ENCODE results near the gene NOL9.
A peak's percentile ranks its signal among the peaks of the same experiment; 100 is the strongest.

NOL9 gene

GRCh38 chr1:6486433-6487011, 67.8 kb downstream of the NOL9 start:
- DNase-seq: peak; percentile 90

- peak; percentile 52 for DNase-seq
Observed at GRCh38 chr1:6485168-6486101, 68.9 kb downstream of the NOL9 start.

GRCh38 chr1:6484826-6485167, 69.5 kb downstream of the NOL9 start:
- no peak for DNase-seq

GRCh38 chr1:6483761-6484117, 70.6 kb downstream of the NOL9 start:
- no peak for DNase-seq

GRCh38 chr1:6483017-6483760, 71.1 kb downstream of the NOL9 start:
- DNase-seq: no peak

GRCh38 chr1:6481820-6482219, 72.5 kb downstream of the NOL9 start:
- no peak for DNase-seq

- DNase-seq: no peak
Observed at GRCh38 chr1:6477039-6477820, 77.1 kb downstream of the NOL9 start.

- DNase-seq: no peak
Observed at GRCh38 chr1:6476483-6476882, 77.8 kb downstream of the NOL9 start.

GRCh38 chr1:6475381-6476133, 78.8 kb downstream of the NOL9 start:
- DNase-seq: peak; percentile 72

- no peak for DNase-seq
Observed at GRCh38 chr1:6474815-6475282, 79.5 kb downstream of the NOL9 start.

GRCh38 chr1:6473974-6474814, 80.1 kb downstream of the NOL9 start:
- DNase-seq: no peak

GRCh38 chr1:6473156-6473555, 81.2 kb downstream of the NOL9 start:
- no peak for DNase-seq

- DNase-seq: no peak
Observed at GRCh38 chr1:6472391-6472790, 81.9 kb downstream of the NOL9 start.

GRCh38 chr1:6471970-6472368, 82.3 kb downstream of the NOL9 start:
- DNase-seq: no peak
